Adrenal gland (tissue), 5 donors: ENCODE results near the gene KCNJ4.

Source experiments
- POLR2A ChIP-seq, 2 donors: fragments of 450-650 bp; IDR thresholded peaks; one replicate each; pipeline ENCODE4 v1.6.1; 2017; ENCODE audit warnings: antibody characterized with exemption in 2 of 2, mild to moderate bottlenecking in 2 of 2, moderate library complexity in 1 of 2
- TF ChIP-seq, protein P1 (sequence below), 6 experiments: fragments of 450-650 bp in 4 of 6; fragments of 200-600 bp in 2 of 6; sonication (generic) in 1 of 6; IDR thresholded peaks; 1 replicate in 5 of 6; 2 replicates in 1 of 6; pipeline versions ENCODE4 v1.5.1 to v1.8.0; 2016 to 2021; ENCODE audit warnings: antibody characterized with exemption in 6 of 6, mild to moderate bottlenecking in 2 of 6, moderate library complexity in 1 of 6
- donor health status: DM: no; HTN: no; CAD: no.

DNA sequence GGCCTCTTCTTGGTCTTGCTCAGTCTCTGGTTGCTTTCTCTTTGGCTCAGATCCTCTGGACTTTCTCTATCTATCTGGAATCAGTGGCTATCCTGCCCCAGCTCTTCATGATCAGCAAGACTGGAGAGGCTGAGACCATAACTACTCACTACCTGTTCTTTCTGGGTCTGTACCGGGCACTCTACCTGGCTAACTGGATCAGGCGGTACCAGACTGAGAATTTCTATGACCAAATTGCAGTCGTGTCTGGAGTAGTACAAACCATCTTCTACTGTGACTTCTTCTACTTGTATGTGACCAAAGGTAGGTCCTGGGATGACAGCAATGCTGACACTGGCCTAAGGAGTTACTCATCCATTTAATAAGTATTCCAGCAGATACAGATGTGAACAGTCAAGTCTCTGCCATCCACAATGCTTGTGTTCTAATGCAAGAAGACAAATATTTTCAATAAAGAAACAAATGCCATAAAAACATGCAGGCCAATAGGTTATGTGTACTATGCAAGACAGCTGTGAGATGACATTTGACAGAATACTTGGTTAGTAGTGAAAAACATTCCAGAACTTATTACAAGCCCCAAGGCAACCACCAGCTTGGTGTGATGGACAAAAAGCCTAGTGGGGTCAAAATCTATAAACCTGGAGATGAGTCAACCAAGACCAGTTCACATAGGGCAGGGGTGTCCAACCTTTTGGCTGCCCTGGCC is 26.3 kb upstream of the KCNJ4 start:
- TF ChIP-seq, protein P1, sequence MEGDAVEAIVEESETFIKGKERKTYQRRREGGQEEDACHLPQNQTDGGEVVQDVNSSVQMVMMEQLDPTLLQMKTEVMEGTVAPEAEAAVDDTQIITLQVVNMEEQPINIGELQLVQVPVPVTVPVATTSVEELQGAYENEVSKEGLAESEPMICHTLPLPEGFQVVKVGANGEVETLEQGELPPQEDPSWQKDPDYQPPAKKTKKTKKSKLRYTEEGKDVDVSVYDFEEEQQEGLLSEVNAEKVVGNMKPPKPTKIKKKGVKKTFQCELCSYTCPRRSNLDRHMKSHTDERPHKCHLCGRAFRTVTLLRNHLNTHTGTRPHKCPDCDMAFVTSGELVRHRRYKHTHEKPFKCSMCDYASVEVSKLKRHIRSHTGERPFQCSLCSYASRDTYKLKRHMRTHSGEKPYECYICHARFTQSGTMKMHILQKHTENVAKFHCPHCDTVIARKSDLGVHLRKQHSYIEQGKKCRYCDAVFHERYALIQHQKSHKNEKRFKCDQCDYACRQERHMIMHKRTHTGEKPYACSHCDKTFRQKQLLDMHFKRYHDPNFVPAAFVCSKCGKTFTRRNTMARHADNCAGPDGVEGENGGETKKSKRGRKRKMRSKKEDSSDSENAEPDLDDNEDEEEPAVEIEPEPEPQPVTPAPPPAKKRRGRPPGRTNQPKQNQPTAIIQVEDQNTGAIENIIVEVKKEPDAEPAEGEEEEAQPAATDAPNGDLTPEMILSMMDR (IDR thresholded peaks at IDR 0.05) = no peak
- no peak for TF ChIP-seq POLR2A (IDR thresholded peaks at IDR 0.05)
